Endothelial cell of umbilical vein (primary cell): ENCODE results near the gene VPS37C. TPM values are rescaled to one million over a fixed set of nuclear protein-coding genes. Genes with fewer than 3 reads are reported as not detected.

Source experiments
- BruUV-seq: library from RNA; stranded (reverse); fragments of 400-500 nt; replicated peaks from 2 replicates; lab custom pipeline; 2021; lab: Mats Ljungman, UMichigan
- CTCF ChIA-PET: fragments of 300-600, 350-600 bp; sonication (Branson Sonifier 250); formaldehyde crosslinking; loops from one replicate; lab custom pipeline; 2021; ENCODE audit warnings: antibody characterized with exemption, inconsistent platforms; lab: Charles Lee
- POLR2A ChIA-PET: fragments of 300-600, 350-600 bp; sonication (Branson Sonifier 250); formaldehyde crosslinking; loops from one replicate; lab custom pipeline; 2021; ENCODE audit warnings: antibody characterized with exemption, inconsistent platforms; lab: Charles Lee
- DNase-seq: peaks from one replicate; pipeline ENCODE4 v3.0.0-alpha.2; 2011; ENCODE audit warnings: low read depth, low spot score
- FAIRE-seq: peaks from 2 replicates; lab custom pipeline; 2011; peaks lifted over from hg19 to GRCh38; lab: Jason Lieb, UNC
- H2AFZ ChIP-seq: 2 replicates; pipeline ENCODE4 v1.6.0; 2012; ENCODE audit warnings: low read depth, low read length, control low read depth, inconsistent platforms
- H3K27ac ChIP-seq: 2 replicates; pipeline ENCODE4 v1.5.1; 2011; ENCODE audit warnings: low read depth, mild to moderate bottlenecking, control low read depth, low read length, moderate library complexity; ENCODE audit not compliant: insufficient read depth
- H3K27me3 ChIP-seq, 2 experiments: 2 replicates each; pipeline versions ENCODE4 v1.6.0 to v1.6.1; 2011; ENCODE audit warnings: low read length in 2 of 2, mixed read lengths in 1 of 2; ENCODE audit not compliant: control insufficient read depth in 2 of 2, insufficient read depth in 2 of 2
- H3K36me3 ChIP-seq, 2 experiments: 2 replicates in 1 of 2; 3 replicates in 1 of 2; pipeline ENCODE4 v1.5.1; 2011; ENCODE audit warnings: low read length in 2 of 2, mild to moderate bottlenecking in 1 of 2, moderate library complexity in 1 of 2; ENCODE audit not compliant: control insufficient read depth in 2 of 2, insufficient read depth in 2 of 2; ENCODE audit errors: extremely low read depth in 1 of 2
- H3K4me1 ChIP-seq: 3 replicates; pipeline ENCODE4 v1.5.1; 2011; ENCODE audit warnings: mild to moderate bottlenecking, low read length; ENCODE audit not compliant: control insufficient read depth, insufficient read depth; ENCODE audit errors: extremely low read depth
- H3K4me2 ChIP-seq: 2 replicates; pipeline ENCODE4 v1.6.1; 2011; ENCODE audit warnings: low read length, control low read depth, mixed read lengths; ENCODE audit not compliant: insufficient read depth
- H3K4me3 ChIP-seq, 3 experiments: fragments of 200-600 bp in 1 of 3; sonication (generic), shearing (Covaris generic) in 1 of 3; replicated peaks in 1 of 3; 2 replicates each; pipeline ENCODE4 v1.5.1; 2011 to 2016; ENCODE audit warnings: control low read depth in 3 of 3, low read length in 3 of 3, mild to moderate bottlenecking in 2 of 3, inconsistent platforms in 1 of 3, low read depth in 1 of 3, moderate library complexity in 1 of 3; ENCODE audit not compliant: insufficient read depth in 1 of 3
- H3K79me2 ChIP-seq: 2 replicates; pipeline ENCODE4 v1.6.0; 2012; ENCODE audit warnings: low read length, inconsistent platforms; ENCODE audit not compliant: control insufficient read depth, insufficient read depth
- H3K9ac ChIP-seq: replicated peaks from 2 replicates; pipeline ENCODE3; 2011; ENCODE audit warnings: low read length, control low read depth; ENCODE audit not compliant: insufficient read depth; ENCODE audit errors: extremely low read depth
- H3K9me1 ChIP-seq: replicated peaks from 3 replicates; pipeline ENCODE4 v1.6.0; 2011; ENCODE audit warnings: mild to moderate bottlenecking, low read length; ENCODE audit not compliant: control insufficient read depth, insufficient read depth; ENCODE audit errors: extremely low read depth
- H3K9me3 ChIP-seq: replicated peaks from 2 replicates; pipeline ENCODE4 v1.5.1; 2012; ENCODE audit warnings: low read length, inconsistent platforms; ENCODE audit not compliant: control insufficient read depth, insufficient read depth
- H4K20me1 ChIP-seq: replicated peaks from 2 replicates; pipeline ENCODE3; 2011; ENCODE audit warnings: mild to moderate bottlenecking, low read length; ENCODE audit not compliant: control insufficient read depth, insufficient read depth; ENCODE audit errors: extremely low read depth
- EZH2 ChIP-seq: IDR thresholded peaks from 2 replicates; pipeline ENCODE4 v1.6.1; 2012; ENCODE audit warnings: borderline replicate concordance, low read depth, mild to moderate bottlenecking, moderate library complexity, low read length, inconsistent platforms; ENCODE audit not compliant: severe bottlenecking
- FOS ChIP-seq: IDR thresholded peaks from 2 replicates; pipeline ENCODE4 v1.6.1; 2011; ENCODE audit warnings: mild to moderate bottlenecking, low read length, moderate library complexity, borderline replicate concordance; ENCODE audit not compliant: insufficient read depth
- GATA2 ChIP-seq: IDR thresholded peaks from 2 replicates; pipeline ENCODE4 v1.7.0; 2011; ENCODE audit warnings: low read depth, mild to moderate bottlenecking, moderate library complexity, mixed read lengths, low read length; ENCODE audit not compliant: insufficient read length, insufficient read depth
- JUN ChIP-seq: IDR thresholded peaks from 2 replicates; pipeline ENCODE4 v1.6.1; 2011; ENCODE audit warnings: borderline replicate concordance, low read depth; ENCODE audit not compliant: insufficient read length, insufficient read depth
- MYC ChIP-seq: IDR thresholded peaks from one replicate; pipeline ENCODE4 v1.6.1; 2011; ENCODE audit warnings: mild to moderate bottlenecking, low read depth, low read length
- POLR2A ChIP-seq: IDR thresholded peaks from 2 replicates; pipeline ENCODE4 v1.6.1; 2012; ENCODE audit warnings: low read depth, mild to moderate bottlenecking, control low read depth, low read length
- dilution Hi-C: fragments of 300-500 bp; cut with MboI; formaldehyde crosslinking; loops from one replicate; pipeline ENCODE4 v1.15.0; 2019; ENCODE audit warnings: low sequenced_read_pairs; ENCODE audit not compliant: extremely low pct_ligation_motif_present
- intact Hi-C: fragments of 100-400 bp; cut with micrococcal nuclease; formaldehyde crosslinking; loops from one replicate; pipeline ENCODE4 v1.10.0; 2022
- polyA plus RNA-seq, 4 experiments: library from polyadenylated mRNA; depleted of rRNA in 3 of 4; stranded (reverse) in 3 of 4; unstranded in 1 of 4; fragments of >200 nt; gene quantifications; 2 replicates each; pipeline versions ENCODE4 v1.2.1 to v1.2.3, GENCODE V29; 2011 to 2012; ENCODE audit warnings: missing spikeins in 1 of 4
- total RNA-seq: library from RNA; stranded (reverse); gene quantifications from 2 replicates; pipeline ENCODE4 v1.2.3, GENCODE V29; 2021
- TF ChIP-seq, protein P1 (sequence below): IDR thresholded peaks from 2 replicates; pipeline ENCODE4 v1.6.1; 2011; ENCODE audit not compliant: insufficient read depth, insufficient read length
- TF ChIP-seq, protein P2 (sequence below), 2 donors: IDR thresholded peaks; 1 replicate in 1 of 2; 2 replicates in 1 of 2; pipeline ENCODE4 v1.5.1; 2011; ENCODE audit warnings: low read length in 2 of 2, mild to moderate bottlenecking in 2 of 2, moderate library complexity in 2 of 2, control low read depth in 1 of 2, inconsistent platforms in 1 of 2, low read depth in 1 of 2; ENCODE audit not compliant: insufficient read depth in 1 of 2; ENCODE audit errors: extremely low read depth in 1 of 2

The VPS37C gene
- total and polyA plus RNA-seq, 2 donors (not counting 3 experiments of a cell fraction or from before 2014, with no cell fraction given), result 17.7 to 23.4 TPM

DNA sequence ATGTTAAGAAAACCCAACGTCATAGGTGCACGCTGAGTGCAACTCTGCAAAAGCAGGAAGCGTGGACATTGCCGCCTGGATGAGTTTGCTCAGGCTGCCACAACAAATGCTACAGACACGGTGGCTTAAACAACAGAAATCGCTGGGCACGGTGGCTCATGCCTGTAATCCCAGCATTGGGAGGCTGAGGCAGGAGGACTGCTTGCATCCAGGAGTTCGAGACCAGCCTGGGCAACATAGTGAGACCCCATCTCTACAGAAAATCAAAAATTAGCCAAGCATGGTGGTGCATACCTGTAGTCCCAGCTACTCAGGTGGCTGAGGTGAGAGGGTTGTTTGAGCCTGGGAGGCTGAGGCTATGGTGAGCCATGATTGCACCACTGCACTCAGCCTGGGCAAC, 28.7 kb upstream of the VPS37C start:
- no peaks in the 10 kb centered on the region for H4K20me1 ChIP-seq
- H3K27me3 ChIP-seq, result no peaks in the 10 kb centered on the region
- intact Hi-C loops, result no loop called here
- no peaks in the 10 kb centered on the region for H3K4me1 ChIP-seq
- no peaks in the 10 kb centered on the region for H3K9me1 ChIP-seq
- ChIA-PET POLR2A (no interaction called here), CTCF (interaction anchor here (0.7 kb wide), 2 partner anchors 220 to 245 kb away, joined by 3 read pairs; no protein-coding TSS in a partner anchor)
- no peak overlapping the region for H3K9ac ChIP-seq
- no peak overlapping the region for H3K27ac ChIP-seq
- TF ChIP-seq MYC, result no peak
- TF ChIP-seq GATA2, result no peak
- TF ChIP-seq POLR2A, result no peak
- TF ChIP-seq JUN, result no peak
- TF ChIP-seq, protein P1, sequence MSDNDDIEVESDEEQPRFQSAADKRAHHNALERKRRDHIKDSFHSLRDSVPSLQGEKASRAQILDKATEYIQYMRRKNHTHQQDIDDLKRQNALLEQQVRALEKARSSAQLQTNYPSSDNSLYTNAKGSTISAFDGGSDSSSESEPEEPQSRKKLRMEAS, result no peak
- no peak overlapping the region for H3K4me2 ChIP-seq
- no peak for FAIRE-seq
- H3K79me2 ChIP-seq, result no peaks in the 10 kb centered on the region
- no peaks in the 10 kb centered on the region for H3K36me3 ChIP-seq
- no peak overlapping the region for H2AFZ ChIP-seq
- no peak for DNase-seq
- dilution Hi-C loops, result no loop called here
- no TSS peak for BruUV-seq
- H3K9me3 ChIP-seq, result no peaks in the 10 kb centered on the region
- no peak overlapping the region for H3K4me3 ChIP-seq

- H3K27me3 ChIP-seq, result no peaks in the 10 kb centered on the region
- H2AFZ ChIP-seq, result no peak overlapping the region
- TF ChIP-seq, protein P2, sequence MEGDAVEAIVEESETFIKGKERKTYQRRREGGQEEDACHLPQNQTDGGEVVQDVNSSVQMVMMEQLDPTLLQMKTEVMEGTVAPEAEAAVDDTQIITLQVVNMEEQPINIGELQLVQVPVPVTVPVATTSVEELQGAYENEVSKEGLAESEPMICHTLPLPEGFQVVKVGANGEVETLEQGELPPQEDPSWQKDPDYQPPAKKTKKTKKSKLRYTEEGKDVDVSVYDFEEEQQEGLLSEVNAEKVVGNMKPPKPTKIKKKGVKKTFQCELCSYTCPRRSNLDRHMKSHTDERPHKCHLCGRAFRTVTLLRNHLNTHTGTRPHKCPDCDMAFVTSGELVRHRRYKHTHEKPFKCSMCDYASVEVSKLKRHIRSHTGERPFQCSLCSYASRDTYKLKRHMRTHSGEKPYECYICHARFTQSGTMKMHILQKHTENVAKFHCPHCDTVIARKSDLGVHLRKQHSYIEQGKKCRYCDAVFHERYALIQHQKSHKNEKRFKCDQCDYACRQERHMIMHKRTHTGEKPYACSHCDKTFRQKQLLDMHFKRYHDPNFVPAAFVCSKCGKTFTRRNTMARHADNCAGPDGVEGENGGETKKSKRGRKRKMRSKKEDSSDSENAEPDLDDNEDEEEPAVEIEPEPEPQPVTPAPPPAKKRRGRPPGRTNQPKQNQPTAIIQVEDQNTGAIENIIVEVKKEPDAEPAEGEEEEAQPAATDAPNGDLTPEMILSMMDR (IDR thresholded peaks at IDR 0.05; ENCODE audit: extremely low read depth in 1 of 2, insufficient read depth in 1 of 2, low read depth in 1 of 2, low read length in 2 of 2), result peak; percentile 84 to 90
- TF ChIP-seq POLR2A (no peak), FOS (no peak), JUN (no peak), EZH2 (no peak), GATA2 (no peak), MYC (no peak)
- TF ChIP-seq, protein P1, result no peak
- no peaks in the 10 kb centered on the region for H3K79me2 ChIP-seq
- no peaks in the 10 kb centered on the region for H4K20me1 ChIP-seq
- no peak overlapping the region for H3K9ac ChIP-seq
- FAIRE-seq, result peak; percentile 85
- ChIA-PET POLR2A (no interaction called here), CTCF (interaction anchor here (0.6 to 2.7 kb wide), 12 partner anchors 9 to 412 kb away, joined by 3 to 19 read pairs (median 4); no protein-coding TSS in a partner anchor)
- no peaks in the 10 kb centered on the region for H3K4me1 ChIP-seq
- H3K9me3 ChIP-seq, result no peaks in the 10 kb centered on the region
- H3K4me2 ChIP-seq, result no peak overlapping the region
- intact Hi-C loops, result loop anchor here (1.0 to 2.0 kb wide), 5 partner anchors 26 to 413 kb away; partner anchors contain the start of gene VPS37C
- no peaks in the 10 kb centered on the region for H3K36me3 ChIP-seq
- DNase-seq, result peak; percentile 81
- dilution Hi-C loops, result no loop called here
- H3K4me3 ChIP-seq, result no peak overlapping the region
- H3K9me1 ChIP-seq, result no peaks in the 10 kb centered on the region
- H3K27ac ChIP-seq, result no peak overlapping the region
- BruUV-seq, result no TSS peak
These were observed 26.4 kb upstream of the VPS37C start for GRCh38 chr11:61187505-61188130.
